K562 (cell line): ENCODE results near the gene NUB1. TPM values are rescaled to one million over a fixed set of nuclear protein-coding genes. Genes with fewer than 3 reads are reported as not detected.

Experiments
- ATAC-seq: fragments of 200-7000 bp; cut with Tn5 transposase; 3 replicates; pipeline ENCODE4 v1.9.1; 2020; ENCODE audit warnings: moderate library complexity
- BruUV-seq: library from RNA; stranded (reverse); fragments of 400-500 nt; replicated peaks from 2 replicates; lab custom pipeline; 2021; lab: Mats Ljungman, UMichigan
- CTCF ChIA-PET: fragments of 300-600 bp; formaldehyde crosslinking; extraction: SDS; loops from one replicate; lab custom pipeline; 2021; ENCODE audit warnings: low intra/inter-chr PET ratio; lab: Yijun Ruan, JAX
- POLR2A ChIA-PET: fragments of 300-600, 350-650 bp; sonication (Branson Sonifier 250); formaldehyde crosslinking; extraction: SDS; loops from one replicate; lab custom pipeline; 2021; ENCODE audit warnings: antibody characterized with exemption, inconsistent platforms; lab: Yijun Ruan, JAX
- DNase-seq, 4 experiments: peaks; one replicate each; pipeline versions ENCODE4 v3.0.0 to v3.0.0-alpha.2; 2011 to 2018; ENCODE audit warnings: low spot score in 3 of 4, mixed read lengths in 3 of 4; ENCODE audit errors: extremely low read depth in 1 of 4
- FAIRE-seq: peaks from 2 replicates; lab custom pipeline; 2011; peaks lifted over from hg19 to GRCh38; lab: Jason Lieb, UNC
- H2AFZ ChIP-seq: 2 replicates; pipeline ENCODE4 v1.6.0; 2011; ENCODE audit warnings: low read depth, low read length, control low read depth, inconsistent platforms
- H3K27ac ChIP-seq: fragments of 200-600 bp; 3 replicates; pipeline ENCODE4 v1.8.0; 2011; ENCODE audit warnings: low read depth, mild to moderate bottlenecking, control low read depth, inconsistent platforms, low read length, moderate library complexity, mixed read lengths; ENCODE audit errors: extremely low read depth
- H3K27me3 ChIP-seq, 2 experiments: fragments of 300-600 bp in 1 of 2; 2 replicates in 1 of 2; 3 replicates in 1 of 2; pipeline versions ENCODE4 v1.6.0 to v1.8.0; 2011; ENCODE audit warnings: inconsistent platforms in 2 of 2, low read length in 2 of 2, mild to moderate bottlenecking in 1 of 2, mixed read lengths in 1 of 2, moderate library complexity in 1 of 2; ENCODE audit not compliant: control insufficient read depth in 2 of 2, insufficient read depth in 2 of 2
- H3K36me3 ChIP-seq: fragments of 300-600 bp; 3 replicates; pipeline ENCODE4 v1.8.0; 2011; ENCODE audit warnings: mild to moderate bottlenecking, low read length, inconsistent platforms; ENCODE audit not compliant: control insufficient read depth, insufficient read depth
- H3K4me1 ChIP-seq, 2 experiments: fragments of 200-600 bp in 1 of 2; replicated peaks in 1 of 2; 2 replicates in 1 of 2; 3 replicates in 1 of 2; pipeline versions ENCODE4 v1.5.1 to v1.8.0; 2011; ENCODE audit warnings: inconsistent platforms in 2 of 2, low read length in 2 of 2, mild to moderate bottlenecking in 1 of 2, mixed read lengths in 1 of 2, moderate library complexity in 1 of 2; ENCODE audit not compliant: control insufficient read depth in 2 of 2, insufficient read depth in 2 of 2
- H3K4me2 ChIP-seq: 2 replicates; pipeline ENCODE4 v1.6.1; 2011; ENCODE audit warnings: low read length, control low read depth, inconsistent platforms, mixed read lengths; ENCODE audit not compliant: insufficient read depth
- H3K4me3 ChIP-seq: fragments of 200-600 bp; sonication (generic), shearing (Covaris generic); 2 replicates; pipeline ENCODE4 v1.5.1; 2016; ENCODE audit warnings: control low read depth, inconsistent platforms
- H3K79me2 ChIP-seq: fragments of 200-600 bp; 3 replicates; pipeline ENCODE4 v1.8.0; 2011; ENCODE audit warnings: low read length, inconsistent platforms; ENCODE audit not compliant: control insufficient read depth, insufficient read depth
- H3K9ac ChIP-seq, 2 experiments: 2 replicates each; pipeline versions ENCODE4 v1.6.0 to v1.6.1; 2011; ENCODE audit warnings: low read depth in 2 of 2, low read length in 2 of 2, control low read depth in 1 of 2, inconsistent platforms in 1 of 2, mild to moderate bottlenecking in 1 of 2, mixed read lengths in 1 of 2; ENCODE audit not compliant: insufficient read depth in 1 of 2
- H3K9me1 ChIP-seq: one replicate; pipeline ENCODE4 v1.6.0; 2011; ENCODE audit warnings: inconsistent platforms, mild to moderate bottlenecking, low read length, moderate library complexity; ENCODE audit not compliant: control insufficient read depth, insufficient read depth
- H3K9me3 ChIP-seq: replicated peaks from 2 replicates; pipeline ENCODE4 v1.5.1; 2011; ENCODE audit warnings: low read depth, low read length, inconsistent platforms; ENCODE audit not compliant: control insufficient read depth, insufficient read depth
- H4K20me1 ChIP-seq: replicated peaks from 2 replicates; pipeline ENCODE4 v1.6.1; 2011; ENCODE audit warnings: low read length, inconsistent platforms, mixed read lengths; ENCODE audit not compliant: control insufficient read depth, insufficient read depth
- CREB3L1 ChIP-seq: fragments of 450-650 bp; IDR thresholded peaks from 2 replicates; pipeline ENCODE4 v1.6.1; 2014; ENCODE audit warnings: low read depth, mild to moderate bottlenecking, moderate library complexity, borderline replicate concordance
- MBD1 ChIP-seq: fragments of 250-450 bp; sonication (Bioruptor Pico); IDR thresholded peaks from 2 replicates; pipeline ENCODE4 v1.8.0; 2022; ENCODE audit warnings: inconsistent platforms
- RBM14 ChIP-seq: fragments of 200-400 bp; formaldehyde crosslinking; IDR thresholded peaks from 2 replicates; pipeline ENCODE4 v1.6.1; 2018; ENCODE audit warnings: low read depth, mild to moderate bottlenecking, low read length, moderate library complexity, borderline replicate concordance; ENCODE audit not compliant: insufficient read depth
- SAP30 ChIP-seq: fragments of 200-600 bp; sonication (generic); IDR thresholded peaks from 2 replicates; pipeline ENCODE4 v1.6.1; 2012; ENCODE audit warnings: borderline replicate concordance, low read depth, mild to moderate bottlenecking, moderate library complexity, low read length, control low read depth, inconsistent platforms; ENCODE audit not compliant: insufficient read depth, poor library complexity, severe bottlenecking
- ZBTB43 ChIP-seq: sonication (generic); formaldehyde crosslinking; IDR thresholded peaks from 2 replicates; pipeline ENCODE4 v1.8.0; 2023; ENCODE audit warnings: mild to moderate bottlenecking, missing genetic modification reagents
- ZFPM2 ChIP-seq: fragments of 250-450 bp; sonication (Bioruptor Pico); IDR thresholded peaks from 2 replicates; pipeline ENCODE4 v1.5.1; 2022; ENCODE audit warnings: mild to moderate bottlenecking
- ZNF174 ChIP-seq: fragments of 250-450 bp; sonication (Bioruptor Pico); IDR thresholded peaks from 2 replicates; pipeline ENCODE4 v1.4.0; 2020; ENCODE audit warnings: mild to moderate bottlenecking
- ZNF224 ChIP-seq: sonication (generic); formaldehyde crosslinking; IDR thresholded peaks from 2 replicates; pipeline ENCODE4 v1.8.0; 2022; ENCODE audit warnings: mild to moderate bottlenecking, missing genetic modification reagents
- ZNF699 ChIP-seq: fragments of 250-450 bp; sonication (Bioruptor Pico); IDR thresholded peaks from 2 replicates; pipeline ENCODE4 v1.8.0; 2021; ENCODE audit warnings: mild to moderate bottlenecking, moderate library complexity; ENCODE audit not compliant: insufficient replicate concordance
- WGBS: fragments of 100-300 bp; shearing (Covaris generic); methylation state at CpG from one replicate; pipeline ENCODE4 v1.1.6; 2016; ENCODE audit warnings: low coverage, mixed read lengths; ENCODE audit not compliant: insufficient coverage; ENCODE audit errors: missing lambda C conversion rate; 5-methylcytosine and 5-hydroxymethylcytosine counted together
- in situ Hi-C: fragments of 300-500 bp; cut with MboI; formaldehyde crosslinking; loops from 4 replicates; pipeline ENCODE4 v1.15.0; 2018; ENCODE audit warnings: inconsistent platforms, mixed read lengths
- intact Hi-C: fragments of 100-400 bp; cut with micrococcal nuclease; formaldehyde crosslinking; loops from 2 replicates; pipeline ENCODE4 v1.14.2; 2022
- polyA plus RNA-seq, 8 experiments: library from polyadenylated mRNA; depleted of rRNA in 4 of 8; stranded (reverse) in 5 of 8; unstranded in 3 of 8; fragments of >200 nt; fragmentation: Nextera tagmentation in 2 of 8; fragmentation: Illumina TruSeq in 1 of 8; extraction: Ambion mirVana in 2 of 8; extraction: Trizol in 1 of 8; gene quantifications; 2 replicates each; pipeline versions ENCODE4 v1.2.1 to v1.2.3, GENCODE V29; 2011 to 2014; ENCODE audit warnings: inconsistent platforms in 1 of 8, missing spikeins in 1 of 8
- total RNA-seq, 7 experiments: library from RNA; depleted of rRNA in 6 of 7; stranded (reverse); fragments of >200 nt in 6 of 7; fragmentation: Illumina TruSeq in 2 of 7; extraction: Trizol in 2 of 7; gene quantifications; 2 replicates each; pipeline versions ENCODE4 v1.2.1 to v1.2.3, GENCODE V29; 2011 to 2021; ENCODE audit warnings: low replicate concordance in 1 of 7
- TF ChIP-seq, protein P1 (sequence below): fragments of 150-350 bp; IDR thresholded peaks from 2 replicates; pipeline ENCODE4 v1.6.1; 2014; ENCODE audit warnings: low read depth, mild to moderate bottlenecking, low read length, borderline replicate concordance
- TF ChIP-seq, protein P2 (sequence below): fragments of 250-450 bp; sonication (Bioruptor Pico); IDR thresholded peaks from 2 replicates; pipeline ENCODE4 v1.8.0; 2022; ENCODE audit warnings: inconsistent platforms, mild to moderate bottlenecking, moderate library complexity, borderline replicate concordance

Gene NUB1
- total and polyA plus RNA-seq, 9 of the 15 experiments (the other 6 are each of a cell fraction or from before 2014, with no cell fraction given), result 43.2 to 159 (median 85.2) TPM

DNA sequence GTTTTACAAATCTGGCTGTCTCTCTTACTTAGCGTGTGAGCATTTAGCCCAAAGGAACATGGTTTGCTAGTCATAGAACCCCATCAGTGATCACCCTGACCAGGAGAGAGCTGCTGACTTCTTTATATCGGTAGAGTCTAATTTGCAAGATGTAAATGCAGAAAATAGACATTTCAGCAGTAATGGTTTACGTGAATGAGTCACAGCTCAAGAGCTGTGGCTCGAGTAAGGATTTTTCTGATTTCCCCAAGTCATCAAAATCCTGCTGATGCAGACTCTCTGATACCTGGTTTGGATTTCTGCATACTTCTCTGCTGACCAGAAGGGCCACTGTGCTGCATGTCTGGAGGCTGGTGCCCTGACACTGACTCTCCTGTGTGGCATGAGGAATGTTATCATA lies 25.7 kb downstream of the NUB1 start:
- H4K20me1 ChIP-seq, result no peaks in the 10 kb centered on the region
- no peak for TF ChIP-seq CREB3L1
- no peak for TF ChIP-seq ZFPM2
- TF ChIP-seq, protein P1, sequence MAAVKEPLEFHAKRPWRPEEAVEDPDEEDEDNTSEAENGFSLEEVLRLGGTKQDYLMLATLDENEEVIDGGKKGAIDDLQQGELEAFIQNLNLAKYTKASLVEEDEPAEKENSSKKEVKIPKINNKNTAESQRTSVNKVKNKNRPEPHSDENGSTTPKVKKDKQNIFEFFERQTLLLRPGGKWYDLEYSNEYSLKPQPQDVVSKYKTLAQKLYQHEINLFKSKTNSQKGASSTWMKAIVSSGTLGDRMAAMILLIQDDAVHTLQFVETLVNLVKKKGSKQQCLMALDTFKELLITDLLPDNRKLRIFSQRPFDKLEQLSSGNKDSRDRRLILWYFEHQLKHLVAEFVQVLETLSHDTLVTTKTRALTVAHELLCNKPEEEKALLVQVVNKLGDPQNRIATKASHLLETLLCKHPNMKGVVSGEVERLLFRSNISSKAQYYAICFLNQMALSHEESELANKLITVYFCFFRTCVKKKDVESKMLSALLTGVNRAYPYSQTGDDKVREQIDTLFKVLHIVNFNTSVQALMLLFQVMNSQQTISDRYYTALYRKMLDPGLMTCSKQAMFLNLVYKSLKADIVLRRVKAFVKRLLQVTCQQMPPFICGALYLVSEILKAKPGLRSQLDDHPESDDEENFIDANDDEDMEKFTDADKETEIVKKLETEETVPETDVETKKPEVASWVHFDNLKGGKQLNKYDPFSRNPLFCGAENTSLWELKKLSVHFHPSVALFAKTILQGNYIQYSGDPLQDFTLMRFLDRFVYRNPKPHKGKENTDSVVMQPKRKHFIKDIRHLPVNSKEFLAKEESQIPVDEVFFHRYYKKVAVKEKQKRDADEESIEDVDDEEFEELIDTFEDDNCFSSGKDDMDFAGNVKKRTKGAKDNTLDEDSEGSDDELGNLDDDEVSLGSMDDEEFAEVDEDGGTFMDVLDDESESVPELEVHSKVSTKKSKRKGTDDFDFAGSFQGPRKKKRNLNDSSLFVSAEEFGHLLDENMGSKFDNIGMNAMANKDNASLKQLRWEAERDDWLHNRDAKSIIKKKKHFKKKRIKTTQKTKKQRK, result no peak
- TF ChIP-seq, protein P2, sequence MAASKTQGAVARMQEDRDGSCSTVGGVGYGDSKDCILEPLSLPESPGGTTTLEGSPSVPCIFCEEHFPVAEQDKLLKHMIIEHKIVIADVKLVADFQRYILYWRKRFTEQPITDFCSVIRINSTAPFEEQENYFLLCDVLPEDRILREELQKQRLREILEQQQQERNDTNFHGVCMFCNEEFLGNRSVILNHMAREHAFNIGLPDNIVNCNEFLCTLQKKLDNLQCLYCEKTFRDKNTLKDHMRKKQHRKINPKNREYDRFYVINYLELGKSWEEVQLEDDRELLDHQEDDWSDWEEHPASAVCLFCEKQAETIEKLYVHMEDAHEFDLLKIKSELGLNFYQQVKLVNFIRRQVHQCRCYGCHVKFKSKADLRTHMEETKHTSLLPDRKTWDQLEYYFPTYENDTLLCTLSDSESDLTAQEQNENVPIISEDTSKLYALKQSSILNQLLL (CRISPR knock-in tag), result no peak
- TF ChIP-seq RBM14, result no peak
- no peak for TF ChIP-seq ZNF699
- no peak for TF ChIP-seq ZNF174 (CRISPR knock-in tag)
- no peak for TF ChIP-seq ZNF224 (CRISPR knock-in tag)
- no peak for TF ChIP-seq ZBTB43 (CRISPR knock-in tag)
- no peak for TF ChIP-seq SAP30
- no peak for TF ChIP-seq MBD1 (CRISPR knock-in tag)

More for the DNA sequence above, 25.7 kb downstream of the NUB1 start:
- H3K9me1 ChIP-seq, result peaks cover 3% of the 10 kb centered on the region
- no peaks in the 10 kb centered on the region for H3K27me3 ChIP-seq
- no peaks in the 10 kb centered on the region for H3K79me2 ChIP-seq
- H3K27ac ChIP-seq, result no peak overlapping the region
- intact Hi-C loops, result loop anchor here (10.0 kb wide), 1 partner anchor 268 kb away; no protein-coding TSS in a partner anchor
- no peak overlapping the region for H3K4me3 ChIP-seq
- peaks cover 30% of the 10 kb centered on the region; the same call in 2 of the 3 replicates for H3K36me3 ChIP-seq
- no peak overlapping the region for H3K9ac ChIP-seq
- in situ Hi-C loops, result no loop called here
- H3K4me2 ChIP-seq, result no peak overlapping the region
- H3K9me3 ChIP-seq, result no peaks in the 10 kb centered on the region
- no TSS peak for BruUV-seq
- DNase-seq (peak in 1 of 4 experiments; percentile 25), FAIRE-seq (no peak), ATAC-seq (no peak)
- POLR2A ChIA-PET, result interaction anchor here (0.9 to 1.7 kb wide), 4 partner anchors 10 to 35 kb away, joined by 3 to 7 read pairs (median 3); no protein-coding TSS in a partner anchor
- CTCF ChIA-PET, result interaction anchor here (0.6 to 3.9 kb wide), 3 partner anchors 76 to 392 kb away, joined by 3 to 43 read pairs (median 5); no protein-coding TSS in a partner anchor
- WGBS, result 70% methylated on average over 4 of the region's 4 CpGs
- no peak overlapping the region for H2AFZ ChIP-seq
- H3K4me1 ChIP-seq, result peaks cover 0 to 4% of the 10 kb centered on the region in 2 experiments; a peak in 3 of 5 replicates
